GM12891 (cell line): Measurements from ENCODE around the gene PTPN23.

Experiments
- PAX5 ChIP-seq: IDR thresholded peaks from 2 replicates; pipeline ENCODE4 v1.6.1; 2011; ENCODE audit warnings: low read length, moderate library complexity, mild to moderate bottlenecking; ENCODE audit not compliant: insufficient read depth, severe bottlenecking
- POLR2A ChIP-seq: IDR thresholded peaks from 2 replicates; pipeline ENCODE4 v1.6.1; 2011; ENCODE audit warnings: low read depth, low read length, control low read depth
- POLR2AphosphoS5 ChIP-seq: IDR thresholded peaks from 2 replicates; pipeline ENCODE4 v1.6.1; 2011; ENCODE audit warnings: low read depth, low read length, control low read depth
- POU2F2 ChIP-seq: IDR thresholded peaks from 2 replicates; pipeline ENCODE4 v1.6.1; 2011; ENCODE audit warnings: low read depth, mild to moderate bottlenecking, control low read depth, low read length, moderate library complexity
- SPI1 ChIP-seq: IDR thresholded peaks from 2 replicates; pipeline ENCODE4 v1.6.1; 2011; ENCODE audit warnings: low read depth, low read length, control low read depth
- TAF1 ChIP-seq: IDR thresholded peaks from 2 replicates; pipeline ENCODE4 v1.6.1; 2011; ENCODE audit warnings: low read depth, low read length, control low read depth

GRCh38 chr3:47355010-47355409 lies 25.8 kb upstream of the PTPN23 start:
- TF ChIP-seq POLR2A, result no peak
- TF ChIP-seq TAF1, result no peak
- TF ChIP-seq PAX5, result no peak
- TF ChIP-seq SPI1, result no peak
- TF ChIP-seq POLR2AphosphoS5, result no peak
- no peak for TF ChIP-seq POU2F2
